GM21447 (cell line): ENCODE data around the gene TAS2R19.

ENCODE experiments used
- ATAC-seq: cut with Tn5 transposase; IDR thresholded peaks from one replicate; pipeline ENCODE4 v1.9.1; 2021; ENCODE audit not compliant: unreplicated experiment

Gene TAS2R19

DNA sequence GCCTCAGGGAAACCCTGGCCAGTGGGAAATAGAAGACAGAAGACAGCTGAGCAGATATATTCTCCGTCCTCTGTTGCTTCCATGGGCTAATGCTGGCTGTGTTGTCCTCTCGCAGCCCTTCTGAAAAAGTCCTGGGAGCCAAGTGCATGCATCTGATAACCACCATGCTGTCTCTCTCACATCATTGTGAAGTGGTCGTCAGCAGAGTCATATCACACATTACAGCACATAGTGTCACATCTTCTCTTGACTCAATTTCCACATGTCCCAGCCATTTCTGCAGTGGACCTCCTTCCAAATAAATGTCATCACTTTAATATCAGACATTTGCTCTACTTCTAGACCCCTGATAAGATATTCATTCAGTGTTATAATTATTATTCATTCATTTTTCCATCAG, 28.1 kb downstream of the TAS2R19 start:
- no peak for ATAC-seq

DNA sequence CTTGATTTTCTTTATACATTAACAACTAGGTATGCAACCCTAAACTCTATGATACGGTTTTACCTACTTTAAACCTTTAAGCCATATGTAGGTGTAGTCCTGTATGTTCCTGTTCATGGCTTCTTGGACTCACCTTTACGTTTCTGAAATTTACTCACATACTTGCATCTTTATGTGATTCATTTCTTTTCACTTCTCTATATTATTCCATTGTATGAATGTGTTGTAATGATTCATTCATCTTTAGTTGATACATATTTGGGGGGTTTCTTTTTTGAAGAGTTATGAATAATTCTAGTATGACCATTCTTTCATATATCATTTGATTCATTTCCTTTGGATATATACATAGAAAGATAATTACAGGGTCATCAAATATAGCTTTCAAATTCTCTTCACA, 33.3 kb downstream of the TAS2R19 start:
- ATAC-seq = no peak

DNA sequence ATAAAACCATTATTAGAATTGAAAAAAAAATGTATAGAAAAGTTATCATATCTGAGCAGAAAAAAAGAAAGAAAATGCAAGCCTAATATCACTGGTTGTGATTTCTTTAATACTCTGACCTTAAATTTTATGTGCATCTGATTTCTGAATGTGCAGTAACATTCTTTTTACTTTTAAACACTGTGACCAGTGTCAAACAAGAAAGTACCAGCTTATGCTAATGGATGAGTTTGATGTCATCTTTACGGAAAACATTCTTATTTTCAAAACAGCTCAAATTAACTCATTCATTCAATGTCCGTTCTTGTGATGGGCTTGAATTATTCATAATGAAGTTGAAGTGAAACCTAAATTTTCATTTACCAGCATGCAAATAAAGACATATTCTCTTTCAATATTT, 35.6 kb downstream of the TAS2R19 start, which contains the start of gene TAS2R50:
Gene TAS2R50 (minus strand): TSS at position 101 of the 400 bp plus-strand sequence. CDS start 52 bp downstream, at position 49.
- no peak for ATAC-seq

GRCh38 chr12:10982244-10982643, 40.2 kb downstream of the TAS2R19 start:
- no peak for ATAC-seq

GRCh38 chr12:10974965-10975364, 47.5 kb downstream of the TAS2R19 start:
- ATAC-seq = no peak
